Erythroblast (primary cell): ENCODE measurements around the gene NPSR1.

Experiments
- GATA1 ChIP-seq: IDR thresholded peaks from 2 replicates; pipeline ENCODE4 v1.6.1; 2011; ENCODE audit warnings: low read depth, mild to moderate bottlenecking, control low read depth, low read length, moderate library complexity
- POLR2A ChIP-seq: IDR thresholded peaks from 2 replicates; pipeline ENCODE4 v1.6.1; 2011; ENCODE audit warnings: mild to moderate bottlenecking, low read length

DNA sequence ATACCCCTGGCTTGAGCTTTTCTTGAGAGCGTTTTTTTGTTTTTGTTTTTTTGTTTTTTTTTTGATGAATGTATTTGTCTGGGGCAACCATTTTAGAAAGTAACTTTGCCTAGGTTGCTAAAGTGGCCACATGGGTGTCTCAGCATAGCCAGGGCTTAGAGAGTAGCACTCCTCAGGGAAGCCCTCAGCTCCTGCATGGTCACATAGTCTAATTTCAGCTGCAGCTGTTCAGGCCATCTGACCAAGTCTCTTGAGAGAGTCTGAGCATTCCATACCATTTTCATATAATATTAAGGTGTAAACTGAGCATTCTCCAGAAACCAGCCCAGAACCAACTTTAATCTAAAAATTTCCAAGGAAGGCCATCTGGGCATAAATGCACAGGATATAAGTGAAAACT lies 186.4 kb downstream of the NPSR1 start:
- no peak for TF ChIP-seq POLR2A
- no peak for TF ChIP-seq GATA1
